ENCODE data around the gene SETD2.

GRCh38 chr3:47034868-47035489, 128.9 kb downstream of the SETD2 start:
- TF ChIP-seq RFX5 (IDR thresholded peaks at IDR 0.05; ENCODE audit: low read length) (no peak), CTCF (IDR thresholded peaks at IDR 0.05) (no peak), POLR2AphosphoS5 (IDR thresholded peaks at IDR 0.05; ENCODE audit: low read depth, low read length) (no peak), NRF1 (IDR thresholded peaks at IDR 0.05; ENCODE audit: low read depth, low read length) (no peak), RAD21 (IDR thresholded peaks at IDR 0.05; ENCODE audit: low read length) (no peak), FOXJ3 (CRISPR knock-in tag; IDR thresholded peaks at IDR 0.05) (no peak), ZBTB33 (IDR thresholded peaks at IDR 0.05; ENCODE audit: borderline replicate concordance, low read depth) (no peak), TCF12 (IDR thresholded peaks at IDR 0.05) (no peak), RXRA (IDR thresholded peaks at IDR 0.05; ENCODE audit: borderline replicate concordance, low read depth) (no peak), CHD2 (IDR thresholded peaks at IDR 0.05; ENCODE audit: low read length, partially characterized antibody) (no peak), MAX (IDR thresholded peaks at IDR 0.05; ENCODE audit: low read depth) (no peak), GATA2 (CRISPR knock-in tag; IDR thresholded peaks at IDR 0.05) (no peak)
